ENCODE data around the gene EMID1.

EMID1 gene

GRCh38 chr22:29157759-29158535 lies 47.7 kb upstream of the EMID1 start:
- Histone ChIP-seq H3K36me3 (ENCODE audit: insufficient read depth, low read length) (no peaks in the 10 kb centered on the region), H3K27me3 (ENCODE audit: insufficient read depth, low read length, poor library complexity) (no peaks in the 10 kb centered on the region), H2AFZ (ENCODE audit: low read depth, low read length) (no peak overlapping the region), H3K9me3 (ENCODE audit: insufficient read depth, low read length, severe bottlenecking) (no peaks in the 10 kb centered on the region), H3K27ac (ENCODE audit: low read length) (no peak overlapping the region), H4K20me1 (ENCODE audit: insufficient read depth, low read length) (no peaks in the 10 kb centered on the region), H3K4me2 (ENCODE audit: insufficient read depth, low read length) (no peak overlapping the region), H3K4me3 (ENCODE audit: low read depth in 1 of 2, low read length in 2 of 2) (no peak overlapping the region), H3K4me1 (ENCODE audit: insufficient read depth, low read length) (peaks cover 15% of the 10 kb centered on the region), H3K79me2 (ENCODE audit: insufficient read depth, low read length) (no peaks in the 10 kb centered on the region), H3K9ac (ENCODE audit: low read depth, low read length) (no peak overlapping the region)
- ATAC-seq (ENCODE audit: insufficient read depth, low read depth) (no peak), DNase-seq (no peak)
- TF ChIP-seq CTCF (IDR thresholded peaks at IDR 0.05; ENCODE audit: borderline replicate concordance, extremely low read depth, low read length, poor library complexity, severe bottlenecking): no peak
- no peak for TF ChIP-seq EZH2 (IDR thresholded peaks at IDR 0.05; ENCODE audit: borderline replicate concordance, low read depth, low read length, severe bottlenecking)

- no peaks in the 10 kb centered on the region for H3K27me3 ChIP-seq (ENCODE audit: insufficient read depth, low read length, poor library complexity)
Measured at GRCh38 chr22:29158546-29158945, 47.1 kb upstream of the EMID1 start.

GRCh38 chr22:29163808-29164207 lies 41.9 kb upstream of the EMID1 start:
- Histone ChIP-seq H4K20me1 (ENCODE audit: insufficient read depth, low read length) (no peaks in the 10 kb centered on the region), H3K4me3 (ENCODE audit: low read depth in 1 of 2, low read length in 2 of 2) (no peak overlapping the region), H3K4me2 (ENCODE audit: insufficient read depth, low read length) (no peak overlapping the region), H2AFZ (ENCODE audit: low read depth, low read length) (no peak overlapping the region), H3K27ac (ENCODE audit: low read length) (no peak overlapping the region), H3K79me2 (ENCODE audit: insufficient read depth, low read length) (no peaks in the 10 kb centered on the region), H3K4me1 (ENCODE audit: insufficient read depth, low read length) (peaks cover 30% of the 10 kb centered on the region), H3K9me3 (ENCODE audit: insufficient read depth, low read length, severe bottlenecking) (no peaks in the 10 kb centered on the region), H3K9ac (ENCODE audit: low read depth, low read length) (no peak overlapping the region), H3K36me3 (ENCODE audit: insufficient read depth, low read length) (no peaks in the 10 kb centered on the region), H3K27me3 (ENCODE audit: insufficient read depth, low read length, poor library complexity) (no peaks in the 10 kb centered on the region)
- ATAC-seq (ENCODE audit: insufficient read depth, low read depth) (no peak), DNase-seq (no peak)
- TF ChIP-seq CTCF (IDR thresholded peaks at IDR 0.05; ENCODE audit: borderline replicate concordance, extremely low read depth, low read length, poor library complexity, severe bottlenecking): no peak
- no peak for TF ChIP-seq EZH2 (IDR thresholded peaks at IDR 0.05; ENCODE audit: borderline replicate concordance, low read depth, low read length, severe bottlenecking)

More at GRCh38 chr22:29158546-29158945, 47.1 kb upstream of the EMID1 start:
- H3K36me3 ChIP-seq (ENCODE audit: insufficient read depth, low read length): no peaks in the 10 kb centered on the region
- ATAC-seq (ENCODE audit: insufficient read depth, low read depth) (no peak), DNase-seq (no peak)
- no peak overlapping the region for H3K27ac ChIP-seq (ENCODE audit: low read length)
- H3K4me1 ChIP-seq (ENCODE audit: insufficient read depth, low read length): peaks cover 15% of the 10 kb centered on the region
- no peak overlapping the region for H3K4me3 ChIP-seq (ENCODE audit: low read depth in 1 of 2, low read length in 2 of 2)
- H3K9ac ChIP-seq (ENCODE audit: low read depth, low read length): no peak overlapping the region
- no peaks in the 10 kb centered on the region for H4K20me1 ChIP-seq (ENCODE audit: insufficient read depth, low read length)
- no peaks in the 10 kb centered on the region for H3K9me3 ChIP-seq (ENCODE audit: insufficient read depth, low read length, severe bottlenecking)
- no peak overlapping the region for H3K4me2 ChIP-seq (ENCODE audit: insufficient read depth, low read length)
- no peak for TF ChIP-seq EZH2 (IDR thresholded peaks at IDR 0.05; ENCODE audit: borderline replicate concordance, low read depth, low read length, severe bottlenecking)
- no peak for TF ChIP-seq CTCF (IDR thresholded peaks at IDR 0.05; ENCODE audit: borderline replicate concordance, extremely low read depth, low read length, poor library complexity, severe bottlenecking)
- no peaks in the 10 kb centered on the region for H3K79me2 ChIP-seq (ENCODE audit: insufficient read depth, low read length)
- H2AFZ ChIP-seq (ENCODE audit: low read depth, low read length): no peak overlapping the region

Data from DND-41 (cell line).